Measurements from ENCODE around the gene SAP25. TPM values are rescaled to one million over a fixed set of nuclear protein-coding genes. Genes with fewer than 3 reads are reported as not detected.

The SAP25 gene
- total RNA-seq, 2 donors from 2014 or later, result 5.8 to 6.3 TPM

DNA sequence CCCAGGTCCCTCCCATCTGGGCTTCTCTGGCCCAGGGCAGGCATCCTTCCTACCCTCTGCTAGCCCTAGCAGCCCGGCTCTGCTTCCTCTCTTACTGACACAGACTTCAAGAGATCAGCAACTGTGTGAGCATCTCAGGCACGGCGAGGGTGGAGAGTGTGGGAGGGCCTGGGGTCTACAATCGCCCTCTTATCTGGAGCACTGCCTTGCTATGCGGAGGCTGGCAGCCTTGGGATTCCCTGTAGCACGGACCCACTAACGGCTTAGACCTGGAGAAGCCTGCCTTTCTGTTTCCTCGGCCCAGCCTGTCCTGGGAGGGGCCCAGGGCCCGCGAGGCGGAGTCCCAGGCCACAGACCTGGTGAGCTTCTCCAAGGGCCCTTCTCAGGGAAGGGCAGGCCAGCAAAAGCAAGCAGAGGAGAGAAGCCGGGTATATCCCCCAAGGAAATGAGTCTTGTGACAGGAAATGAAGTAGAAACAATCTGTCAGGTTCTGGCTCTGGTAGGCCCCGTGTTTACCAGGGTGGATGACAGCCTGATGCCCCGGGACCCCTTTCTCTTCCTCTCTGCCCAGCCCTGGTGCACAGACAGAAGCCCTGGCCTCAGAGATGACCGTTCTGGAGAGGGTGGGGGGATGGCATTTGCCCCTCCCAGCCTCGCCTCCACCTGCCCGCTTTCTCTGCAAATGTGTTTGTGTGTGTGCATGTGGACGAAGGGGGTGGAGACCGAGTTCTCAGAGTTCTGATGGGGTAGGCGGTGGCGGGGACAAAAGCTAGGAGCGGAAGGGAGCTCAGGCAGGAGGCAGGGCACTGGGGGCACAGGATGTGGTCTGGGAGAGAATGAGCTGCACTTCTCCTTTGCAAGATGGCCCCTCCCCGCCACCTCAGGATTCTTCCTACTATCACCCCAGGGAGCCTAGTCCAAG lies 9.7 kb upstream of the SAP25 start:
- Histone ChIP-seq H3K9ac (ENCODE audit: extremely low read depth, low read length, poor library complexity, severe bottlenecking) (no peak overlapping the region), H3K4me1 (ENCODE audit: control insufficient read depth, insufficient read depth, low read length) (peaks cover 9% of the 10 kb centered on the region), H3K27ac (ENCODE audit: low read depth, low read length) (no peak overlapping the region), H3K36me3 (ENCODE audit: control insufficient read depth, insufficient read depth, low read length) (peaks cover 34% of the 10 kb centered on the region), H3K27me3 (ENCODE audit: control insufficient read depth, insufficient read depth, low read length, poor library complexity, severe bottlenecking) (no peaks in the 10 kb centered on the region), H3K9me3 (ENCODE audit: control insufficient read depth, low read length) (no peaks in the 10 kb centered on the region), H3K4me3 (ENCODE audit: low read length) (peak overlapping the region; percentile 29)
- peaks cover 12% of the 10 kb centered on the region for H3K36me3 Mint-ChIP-seq (ENCODE audit: low read depth)
- peak overlapping the region; percentile 89 for H3K4me3 Mint-ChIP-seq
- H3K27ac Mint-ChIP-seq, result peak overlapping the region; percentile 77
- peak; percentile 67 for DNase-seq
- H3K27me3 Mint-ChIP-seq (ENCODE audit: insufficient read depth), result no peaks in the 10 kb centered on the region
- 73 to 79% methylated on average over 7 to 23 of the region's 23 CpGs for WGBS, 2 experiments (ENCODE audit: insufficient coverage in 1 of 2, insufficient read length in 1 of 2)
- peaks cover 20% of the 10 kb centered on the region for H3K4me1 Mint-ChIP-seq
- no peaks in the 10 kb centered on the region for H3K9me3 Mint-ChIP-seq
- TF ChIP-seq, protein P1, sequence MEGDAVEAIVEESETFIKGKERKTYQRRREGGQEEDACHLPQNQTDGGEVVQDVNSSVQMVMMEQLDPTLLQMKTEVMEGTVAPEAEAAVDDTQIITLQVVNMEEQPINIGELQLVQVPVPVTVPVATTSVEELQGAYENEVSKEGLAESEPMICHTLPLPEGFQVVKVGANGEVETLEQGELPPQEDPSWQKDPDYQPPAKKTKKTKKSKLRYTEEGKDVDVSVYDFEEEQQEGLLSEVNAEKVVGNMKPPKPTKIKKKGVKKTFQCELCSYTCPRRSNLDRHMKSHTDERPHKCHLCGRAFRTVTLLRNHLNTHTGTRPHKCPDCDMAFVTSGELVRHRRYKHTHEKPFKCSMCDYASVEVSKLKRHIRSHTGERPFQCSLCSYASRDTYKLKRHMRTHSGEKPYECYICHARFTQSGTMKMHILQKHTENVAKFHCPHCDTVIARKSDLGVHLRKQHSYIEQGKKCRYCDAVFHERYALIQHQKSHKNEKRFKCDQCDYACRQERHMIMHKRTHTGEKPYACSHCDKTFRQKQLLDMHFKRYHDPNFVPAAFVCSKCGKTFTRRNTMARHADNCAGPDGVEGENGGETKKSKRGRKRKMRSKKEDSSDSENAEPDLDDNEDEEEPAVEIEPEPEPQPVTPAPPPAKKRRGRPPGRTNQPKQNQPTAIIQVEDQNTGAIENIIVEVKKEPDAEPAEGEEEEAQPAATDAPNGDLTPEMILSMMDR (conservative IDR thresholded peaks at IDR 0.05), result no peak

DNA sequence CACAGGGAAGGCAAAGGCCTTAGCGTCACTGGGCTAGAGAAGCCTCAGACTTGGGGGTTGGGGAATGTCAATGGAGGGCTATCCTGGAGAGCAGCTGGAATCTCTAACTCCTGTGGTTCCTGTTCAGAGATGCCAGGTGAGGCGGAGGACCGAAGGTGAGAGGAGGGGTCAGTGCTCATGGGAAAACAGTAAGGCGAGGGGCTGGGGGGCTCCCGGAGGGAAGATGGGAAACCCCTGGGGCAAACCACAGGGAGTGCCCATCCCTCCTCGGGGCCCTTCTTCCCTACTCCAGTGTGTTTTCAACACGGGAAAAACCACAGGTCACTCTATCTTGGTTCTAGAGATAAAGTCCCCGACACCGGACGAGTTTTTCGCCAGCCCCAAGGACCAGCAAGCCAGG lies 8.9 kb upstream of the SAP25 start:
- Mint-ChIP-seq H3K36me3 (ENCODE audit: low read depth) (peaks cover 12% of the 10 kb centered on the region), H3K4me1 (peaks cover 19% of the 10 kb centered on the region), H3K27ac (no peak overlapping the region), H3K27me3 (ENCODE audit: insufficient read depth) (no peaks in the 10 kb centered on the region), H3K4me3 (no peak overlapping the region), H3K9me3 (no peaks in the 10 kb centered on the region)
- Histone ChIP-seq H3K36me3 (ENCODE audit: control insufficient read depth, insufficient read depth, low read length) (peaks cover 36% of the 10 kb centered on the region), H3K4me1 (ENCODE audit: control insufficient read depth, insufficient read depth, low read length) (peaks cover 9% of the 10 kb centered on the region), H3K27ac (ENCODE audit: low read depth, low read length) (no peak overlapping the region), H3K27me3 (ENCODE audit: control insufficient read depth, insufficient read depth, low read length, poor library complexity, severe bottlenecking) (no peaks in the 10 kb centered on the region), H3K4me3 (ENCODE audit: low read length) (no peak overlapping the region), H3K9ac (ENCODE audit: extremely low read depth, low read length, poor library complexity, severe bottlenecking) (no peak overlapping the region), H3K9me3 (ENCODE audit: control insufficient read depth, low read length) (no peaks in the 10 kb centered on the region)
- DNase-seq, result peak; percentile 31
- TF ChIP-seq, protein P1 (conservative IDR thresholded peaks at IDR 0.05), result no peak
- WGBS, 2 experiments (ENCODE audit: insufficient coverage in 1 of 2, insufficient read length in 1 of 2), result 93 to 98% methylated on average over 6 to 11 of the region's 11 CpGs

DNA sequence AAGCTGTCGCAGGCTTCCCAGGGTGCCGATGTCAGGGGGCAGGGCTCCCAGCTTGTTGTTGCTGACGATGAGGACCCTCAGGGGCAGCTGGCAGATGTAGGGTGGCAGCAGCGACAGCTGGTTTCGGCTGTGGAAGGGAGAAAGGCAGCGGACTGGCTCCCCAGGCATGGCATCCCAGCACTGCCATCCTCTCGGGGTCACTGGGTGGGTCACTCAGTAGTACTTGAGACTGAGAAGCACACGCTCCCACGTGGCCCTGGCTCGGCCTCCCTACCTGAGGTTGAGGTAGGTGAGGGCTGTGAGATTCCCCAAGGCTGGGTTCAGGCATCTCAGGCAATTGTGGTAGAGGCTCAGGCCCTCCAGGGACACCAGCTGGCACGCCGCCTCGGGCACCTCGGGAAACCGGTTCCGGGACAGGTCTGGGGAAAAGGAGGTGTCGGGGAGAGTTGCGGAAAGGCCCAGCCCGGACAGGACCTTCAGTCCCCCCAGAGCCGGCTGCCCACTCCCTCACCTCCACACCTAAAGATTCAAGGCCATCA lies 8.4 kb upstream of the SAP25 start:
- TF ChIP-seq, protein P1 (conservative IDR thresholded peaks at IDR 0.05), result no peak
- Histone ChIP-seq H3K4me3 (ENCODE audit: low read length) (no peak overlapping the region), H3K9me3 (ENCODE audit: control insufficient read depth, low read length) (no peaks in the 10 kb centered on the region), H3K27ac (ENCODE audit: low read depth, low read length) (no peak overlapping the region), H3K9ac (ENCODE audit: extremely low read depth, low read length, poor library complexity, severe bottlenecking) (no peak overlapping the region), H3K36me3 (ENCODE audit: control insufficient read depth, insufficient read depth, low read length) (peaks cover 39% of the 10 kb centered on the region), H3K27me3 (ENCODE audit: control insufficient read depth, insufficient read depth, low read length, poor library complexity, severe bottlenecking) (no peaks in the 10 kb centered on the region), H3K4me1 (ENCODE audit: control insufficient read depth, insufficient read depth, low read length) (peaks cover 9% of the 10 kb centered on the region)
- no peaks in the 10 kb centered on the region for H3K9me3 Mint-ChIP-seq
- 89 to 94% methylated on average over 13 to 20 of the region's 20 CpGs for WGBS, 2 experiments (ENCODE audit: insufficient coverage in 1 of 2, insufficient read length in 1 of 2)
- no peaks in the 10 kb centered on the region for H3K27me3 Mint-ChIP-seq (ENCODE audit: insufficient read depth)
- H3K4me3 Mint-ChIP-seq, result no peak overlapping the region
- no peak overlapping the region for H3K27ac Mint-ChIP-seq
- peak; percentile 36 for DNase-seq
- H3K4me1 Mint-ChIP-seq, result peaks cover 19% of the 10 kb centered on the region
- peaks cover 12% of the 10 kb centered on the region for H3K36me3 Mint-ChIP-seq (ENCODE audit: low read depth)

All from endodermal cell (in vitro differentiated cells).